ENCODE results near the gene SH3PXD2B.
"Not testable (repeated sequence)": the region's sequence is repeated elsewhere in the genome, so short reads cannot be mapped to it uniquely, and the experiment has no call there.

Gene SH3PXD2B

DNA sequence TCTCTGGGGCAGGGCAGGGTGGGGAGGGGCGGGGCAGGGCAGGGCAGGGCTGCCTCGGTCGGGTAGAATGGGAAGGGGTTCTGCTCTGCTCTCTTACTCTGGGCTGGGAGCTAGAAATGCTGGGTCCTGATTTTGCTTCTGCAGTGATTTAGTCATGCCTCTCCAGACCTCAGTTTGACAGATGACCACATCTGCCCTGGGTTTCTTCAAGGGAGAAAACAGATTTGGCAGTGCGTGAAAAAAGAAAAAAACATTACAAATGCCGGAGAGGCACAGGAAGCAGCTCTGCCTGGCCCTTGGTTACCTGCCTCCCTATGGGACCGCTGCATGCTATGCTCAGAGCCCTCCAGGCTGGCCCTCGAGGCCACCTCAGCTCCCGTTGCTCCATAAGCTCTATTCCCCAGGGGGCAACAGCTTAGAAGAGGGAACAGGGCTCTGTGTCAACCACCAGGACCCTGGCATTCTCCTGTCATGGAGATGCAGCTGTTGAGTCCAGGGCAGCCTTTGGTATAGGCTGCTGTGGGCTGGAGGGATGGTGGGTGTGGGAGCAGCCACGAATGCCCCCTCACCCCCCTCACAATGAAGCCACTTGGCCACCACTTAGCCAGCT, 117.5 kb downstream of the SH3PXD2B start:
- DNase-seq (ENCODE audit: low read depth), result peak; percentile 10

- no peak for DNase-seq (ENCODE audit: low read depth)
Measured at GRCh38 chr5:172336264-172336663, 118.1 kb downstream of the SH3PXD2B start.

DNA sequence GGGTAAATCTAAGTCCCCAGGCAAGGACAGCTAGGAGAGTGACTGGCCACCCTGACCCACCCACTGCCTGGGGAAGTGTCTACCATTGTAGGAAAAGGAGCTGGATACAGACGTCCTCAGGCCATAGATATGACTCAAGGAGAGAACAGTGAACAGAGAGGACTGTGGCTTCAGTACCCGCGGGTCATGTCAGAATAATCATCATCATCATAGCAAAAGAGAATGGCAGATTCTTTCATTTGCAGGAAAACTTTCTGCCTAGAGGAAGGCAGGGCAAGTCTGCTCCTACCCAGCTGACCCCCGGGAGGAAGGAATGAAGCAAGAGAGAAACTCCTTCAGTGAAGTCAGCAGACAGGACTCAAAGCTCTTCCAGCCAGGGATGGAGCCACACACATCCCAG, 118.6 kb downstream of the SH3PXD2B start:
- DNase-seq (ENCODE audit: low read depth), result no peak

GRCh38 chr5:172334641-172335040, 119.7 kb downstream of the SH3PXD2B start:
- no peak for DNase-seq (ENCODE audit: low read depth)

DNA sequence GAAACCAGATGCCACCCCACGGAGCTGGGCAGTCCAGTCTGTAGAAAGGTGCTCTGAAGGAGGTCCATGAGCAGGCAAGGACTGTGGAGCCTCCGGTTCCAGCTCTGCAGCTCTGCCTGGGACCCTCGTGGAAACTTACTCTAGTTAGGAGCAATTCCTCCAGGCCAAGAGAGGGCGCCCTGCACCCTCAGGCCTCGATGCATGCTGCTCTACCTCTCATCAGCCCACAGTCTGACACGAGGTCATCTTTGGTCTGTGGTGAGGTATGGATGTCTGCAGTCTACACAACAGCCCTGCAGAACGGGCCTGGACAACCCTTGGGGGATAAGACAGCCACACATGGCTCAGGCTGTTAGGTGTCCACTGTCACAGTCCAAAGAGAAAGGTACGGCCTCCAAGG, 120.1 kb downstream of the SH3PXD2B start:
- no peak for DNase-seq (ENCODE audit: low read depth)

DNA sequence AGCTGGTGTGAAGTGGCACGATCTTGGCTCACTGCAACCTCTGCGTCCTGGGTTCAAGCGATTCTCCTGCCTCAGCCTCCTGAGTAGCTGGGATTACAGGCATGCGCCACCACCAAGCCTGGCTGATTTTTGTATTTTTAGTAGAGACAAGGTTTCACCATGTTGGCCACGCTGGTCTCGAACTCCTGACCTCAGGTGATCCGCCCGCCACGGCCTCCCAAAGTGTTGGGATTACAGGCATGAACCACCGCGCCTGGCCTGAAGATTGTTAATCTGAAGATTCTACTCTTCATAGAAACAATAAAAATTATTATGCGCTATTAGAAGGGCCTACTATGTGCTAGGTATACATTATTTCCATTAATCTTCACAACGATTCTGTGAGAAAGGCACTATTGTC, 127.4 kb downstream of the SH3PXD2B start:
- not testable (repeated sequence) for DNase-seq (ENCODE audit: low read depth)

GRCh38 chr5:172325452-172325851, 128.9 kb downstream of the SH3PXD2B start:
- DNase-seq (ENCODE audit: low read depth), result no peak

DNA sequence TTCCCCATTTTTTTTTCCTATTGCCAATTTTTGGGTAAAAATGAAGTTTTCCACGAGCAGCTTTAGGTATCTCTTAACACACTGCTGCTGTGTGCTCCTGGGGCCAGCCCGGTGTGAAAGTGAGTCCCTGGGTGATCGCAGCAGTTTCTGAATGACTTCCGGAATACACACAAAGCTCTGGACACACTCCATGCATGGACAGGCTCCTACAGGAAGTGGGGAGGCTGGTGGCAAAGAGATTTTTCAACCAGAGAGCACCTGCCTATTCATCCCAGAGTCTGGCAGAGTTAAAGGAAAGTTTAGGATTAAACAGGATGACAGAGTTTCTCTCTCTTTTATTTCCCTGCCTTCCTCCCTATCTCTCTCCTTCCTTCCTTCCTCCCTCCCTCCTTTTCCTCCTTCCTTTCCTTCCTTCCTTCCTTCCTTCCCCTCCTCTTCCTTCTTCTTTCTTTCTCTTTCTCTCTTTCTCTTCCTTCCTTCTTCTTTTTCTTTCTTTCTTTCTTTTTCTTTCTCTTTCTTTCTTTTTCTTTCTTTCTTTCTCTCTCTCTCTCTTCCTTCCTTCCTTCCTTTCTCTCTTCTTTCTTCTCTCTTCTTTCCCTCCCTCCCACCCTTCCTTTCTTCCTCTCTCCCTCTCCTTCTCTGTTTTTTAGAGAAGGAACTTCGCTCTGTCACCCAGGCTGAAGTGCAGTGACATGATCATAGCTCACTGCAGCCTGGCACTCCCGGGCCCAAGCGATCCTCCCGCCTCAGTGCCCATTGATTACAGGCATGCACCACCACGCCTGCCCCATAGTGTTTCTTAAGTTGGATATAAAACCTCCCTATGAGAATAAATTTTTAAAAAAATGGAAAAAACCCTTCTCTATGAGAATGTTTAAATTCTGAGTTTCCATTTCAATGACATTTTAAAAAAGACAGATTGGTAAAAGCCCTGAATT, 132.0 kb downstream of the SH3PXD2B start:
- DNase-seq (ENCODE audit: low read depth), result no peak

DNA sequence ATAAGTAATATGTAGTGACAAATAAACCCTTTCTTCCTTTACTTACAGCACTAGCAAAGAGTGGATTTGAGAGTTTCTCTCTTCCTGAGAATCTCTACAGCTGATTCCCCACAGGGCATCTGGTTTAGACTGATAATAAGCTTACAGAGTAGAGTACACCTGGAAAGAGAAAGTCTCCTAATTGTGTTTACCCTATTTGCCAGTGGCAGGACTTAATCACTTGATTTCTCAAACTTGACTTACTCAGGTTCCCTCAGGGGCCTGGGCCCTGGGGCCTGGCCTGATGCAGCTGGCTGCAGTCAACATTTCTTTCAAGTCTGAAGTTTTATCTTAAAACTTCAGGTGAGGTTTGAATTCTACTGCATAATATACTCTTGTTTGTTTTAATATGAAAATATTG, 132.7 kb downstream of the SH3PXD2B start:
- DNase-seq (ENCODE audit: low read depth), result no peak

- DNase-seq (ENCODE audit: low read depth), result no peak
Measured at GRCh38 chr5:172319708-172320441, 134.4 kb downstream of the SH3PXD2B start.

DNA sequence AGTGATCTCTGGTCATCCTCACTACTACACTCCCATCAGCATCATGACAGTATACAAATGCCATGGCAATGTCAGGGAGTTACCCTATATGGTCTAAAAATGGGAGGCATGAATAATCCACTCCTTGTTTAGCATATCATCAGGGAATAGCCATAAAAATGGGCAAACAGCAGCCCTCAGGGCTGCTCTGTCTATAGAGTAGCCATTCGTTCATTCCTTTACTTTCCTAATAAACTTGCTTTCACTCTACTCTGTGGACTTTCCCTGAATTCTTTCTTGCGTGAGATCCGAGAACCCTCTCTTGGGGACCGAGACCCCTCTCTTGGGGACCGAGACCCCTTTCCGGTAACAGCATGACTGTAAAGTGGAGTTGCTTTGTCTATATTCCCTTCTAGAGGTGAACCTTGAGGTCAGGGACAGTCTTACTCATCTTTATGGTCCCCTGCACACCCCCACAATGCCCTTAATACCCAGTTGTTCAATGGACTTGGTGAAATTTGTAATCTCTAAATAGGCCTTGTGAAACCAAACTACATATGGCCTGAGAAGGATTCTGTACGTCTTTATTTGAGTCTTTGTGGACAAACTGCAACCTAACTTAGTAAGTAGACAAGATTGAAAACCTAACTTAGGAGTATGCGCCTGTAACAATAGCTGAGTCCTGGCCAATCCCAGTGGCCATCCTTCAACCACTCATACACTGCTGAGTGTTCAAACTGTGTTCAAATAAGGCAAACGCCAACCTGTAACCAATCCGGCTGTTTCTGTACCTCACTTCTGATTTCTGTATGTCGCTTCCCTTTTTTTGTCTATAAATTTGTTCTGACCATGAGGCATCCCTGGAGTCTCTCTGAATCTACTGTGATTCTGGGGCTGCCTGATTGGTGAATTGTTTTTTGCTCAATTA, 138.5 kb downstream of the SH3PXD2B start:
- no peak for DNase-seq (ENCODE audit: low read depth)

DNA sequence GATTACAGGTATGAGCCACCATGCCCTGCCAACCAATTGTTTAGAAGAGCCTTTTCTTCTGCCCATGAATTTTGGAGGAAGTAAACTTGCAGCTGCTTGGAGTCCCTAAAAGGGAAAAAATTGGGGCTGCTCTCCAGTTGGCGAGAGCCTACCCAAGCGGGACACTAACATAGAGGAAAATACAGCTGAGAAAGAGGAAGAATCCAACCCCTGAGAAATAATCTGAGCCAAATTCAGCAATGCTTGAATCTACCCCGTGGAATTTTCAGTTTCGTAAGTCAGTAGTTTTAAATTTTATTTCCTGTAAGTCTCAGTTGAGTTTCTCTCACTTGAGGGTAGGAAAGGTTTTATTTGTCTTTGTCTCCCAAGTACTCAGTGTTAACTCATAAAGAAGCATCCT, 140.4 kb downstream of the SH3PXD2B start:
- DNase-seq (ENCODE audit: low read depth), result no peak

GRCh38 chr5:172312286-172312685, 142.0 kb downstream of the SH3PXD2B start:
- DNase-seq (ENCODE audit: low read depth), result no peak

DNA sequence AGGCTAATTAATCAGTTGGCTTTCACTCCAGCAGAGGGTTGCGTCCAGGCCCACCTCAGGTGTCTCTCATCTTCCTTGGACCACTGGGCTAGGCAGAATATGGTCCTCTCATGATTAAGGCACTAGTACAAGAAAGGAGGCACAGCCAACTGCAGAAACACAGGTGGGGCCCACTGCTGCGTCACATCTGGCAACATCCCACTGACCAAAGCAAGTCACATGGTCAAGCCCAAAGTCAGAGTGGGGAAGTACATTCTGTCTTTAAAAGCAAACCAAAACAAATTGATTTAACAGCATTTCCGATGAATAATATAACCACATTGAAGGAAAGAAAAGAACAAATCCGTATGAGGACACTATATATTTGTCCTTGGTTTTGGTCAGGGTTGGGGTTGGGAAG, 142.7 kb downstream of the SH3PXD2B start:
- DNase-seq (ENCODE audit: low read depth), result no peak

DNA sequence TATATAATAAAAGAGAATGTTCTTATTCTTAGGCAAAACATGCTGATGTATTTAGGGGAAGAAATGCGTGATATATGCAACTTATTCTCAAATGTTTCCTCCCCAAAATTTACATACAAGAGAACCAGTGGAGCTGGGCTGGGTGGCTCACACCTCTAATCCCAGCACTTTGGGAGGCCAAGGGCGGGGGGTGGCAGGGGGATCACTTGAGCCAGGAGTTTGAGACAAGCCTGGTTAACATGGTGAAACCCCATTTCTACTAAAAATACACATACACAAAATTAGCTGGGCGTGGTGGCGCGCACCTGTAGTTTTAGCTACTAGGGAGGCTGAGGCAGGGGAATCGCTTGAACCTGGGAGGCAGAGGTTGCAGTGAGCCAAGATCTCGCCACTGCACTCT, 143.3 kb downstream of the SH3PXD2B start:
- no peak for DNase-seq (ENCODE audit: low read depth)

GRCh38 chr5:172305380-172305779, 148.9 kb downstream of the SH3PXD2B start:
- no peak for DNase-seq (ENCODE audit: low read depth)

GRCh38 chr5:172303572-172304335, 150.6 kb downstream of the SH3PXD2B start:
- peak; percentile 29 for DNase-seq (ENCODE audit: low read depth)

DNA sequence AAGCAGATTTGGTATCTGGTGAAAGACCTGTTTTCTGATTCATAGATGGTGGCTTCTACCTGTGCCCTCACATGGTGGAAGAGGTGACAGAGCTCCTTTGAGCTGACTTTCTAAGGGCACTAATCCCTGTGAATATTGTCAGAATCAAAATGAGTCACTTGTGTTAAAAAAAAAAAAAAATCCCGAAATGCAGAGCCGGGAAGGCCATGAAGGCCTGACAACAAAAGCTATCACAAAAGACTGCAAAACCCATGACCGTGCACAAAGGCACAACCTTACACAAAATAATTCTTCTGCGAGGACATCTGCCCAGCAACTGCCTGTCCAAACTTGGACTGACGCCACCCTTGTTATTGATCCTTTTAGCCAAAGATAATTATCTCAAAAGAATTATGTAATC, 151.2 kb downstream of the SH3PXD2B start:
- no peak for DNase-seq (ENCODE audit: low read depth)

GRCh38 chr5:172302047-172302710, 152.1 kb downstream of the SH3PXD2B start:
- no peak for DNase-seq (ENCODE audit: low read depth)

DNA sequence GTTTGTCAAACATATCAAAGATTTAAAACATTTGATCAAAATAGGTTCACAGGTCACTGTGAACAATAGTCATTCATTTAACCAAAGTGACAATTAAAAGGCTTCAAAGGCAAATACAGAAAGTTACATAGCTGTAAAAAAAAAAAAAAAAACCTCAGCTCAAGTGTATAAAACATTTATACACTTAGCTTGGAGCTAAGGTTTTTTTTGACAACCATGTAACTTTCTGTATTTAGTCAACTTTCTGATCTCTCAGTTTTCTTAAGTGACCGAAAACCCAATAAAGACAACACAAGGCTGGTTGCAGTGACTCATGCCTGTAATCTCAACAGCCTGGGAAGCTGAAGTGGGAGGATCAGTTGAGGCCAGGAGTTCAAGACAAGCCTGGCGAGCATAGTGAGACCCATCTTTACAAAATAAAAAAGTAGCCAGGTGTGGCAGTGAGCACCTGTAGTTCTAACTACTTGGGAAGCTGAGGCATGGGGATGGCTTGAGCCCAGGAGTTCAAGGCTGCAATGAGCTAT, 154.3 kb downstream of the SH3PXD2B start:
- peak; percentile 77 for DNase-seq (ENCODE audit: low read depth)

Measured in amniotic epithelial cell (primary cell).